ENCODE data around the gene LRRC8C.

The LRRC8C gene

GRCh38 chr1:89754518-89754917 is 121.6 kb downstream of the LRRC8C start:
- DNase-seq (ENCODE audit: low read depth) = peak; percentile 29

GRCh38 chr1:89755591-89755990 is 122.7 kb downstream of the LRRC8C start:
- no peak for DNase-seq (ENCODE audit: low read depth)
- TF ChIP-seq CTCF (IDR thresholded peaks at IDR 0.05; ENCODE audit: control insufficient read depth, insufficient read depth, low read depth, low read length, missing control alignments) = no peak
- no peak overlapping the region for H3K4me3 ChIP-seq (ENCODE audit: control insufficient read depth, low read depth, low read length)

More at GRCh38 chr1:89754518-89754917, 121.6 kb downstream of the LRRC8C start:
- TF ChIP-seq CTCF (IDR thresholded peaks at IDR 0.05; ENCODE audit: control insufficient read depth, insufficient read depth, low read depth, low read length, missing control alignments) = no peak
- H3K4me3 ChIP-seq (ENCODE audit: control insufficient read depth, low read depth, low read length) = no peak overlapping the region

GRCh38 chr1:89757532-89757931 is 124.6 kb downstream of the LRRC8C start:
- H3K4me3 ChIP-seq (ENCODE audit: control insufficient read depth, low read depth, low read length) = no peak overlapping the region
- DNase-seq (ENCODE audit: low read depth) = no peak
- TF ChIP-seq CTCF (IDR thresholded peaks at IDR 0.05; ENCODE audit: control insufficient read depth, insufficient read depth, low read depth, low read length, missing control alignments) = no peak

- DNase-seq (ENCODE audit: low read depth) = no peak
- H3K4me3 ChIP-seq (ENCODE audit: control insufficient read depth, low read depth, low read length) = no peak overlapping the region
- no peak for TF ChIP-seq CTCF (IDR thresholded peaks at IDR 0.05; ENCODE audit: control insufficient read depth, insufficient read depth, low read depth, low read length, missing control alignments)
Observed at GRCh38 chr1:89758156-89758555, 125.2 kb downstream of the LRRC8C start.

GRCh38 chr1:89759036-89759435 is 126.1 kb downstream of the LRRC8C start:
- no peak for TF ChIP-seq CTCF (IDR thresholded peaks at IDR 0.05; ENCODE audit: control insufficient read depth, insufficient read depth, low read depth, low read length, missing control alignments)
- H3K4me3 ChIP-seq (ENCODE audit: control insufficient read depth, low read depth, low read length) = no peak overlapping the region
- DNase-seq (ENCODE audit: low read depth) = no peak

GRCh38 chr1:89760496-89760895 is 127.6 kb downstream of the LRRC8C start:
- DNase-seq (ENCODE audit: low read depth) = no peak

More at GRCh38 chr1:89760496-89760895, 127.6 kb downstream of the LRRC8C start:
- no peak overlapping the region for H3K4me3 ChIP-seq (ENCODE audit: control insufficient read depth, low read depth, low read length)
- TF ChIP-seq CTCF (IDR thresholded peaks at IDR 0.05; ENCODE audit: control insufficient read depth, insufficient read depth, low read depth, low read length, missing control alignments) = no peak
